Astrocyte (in vitro differentiated cells and primary cell): ENCODE measurements around the gene SLC16A12.

Source experiments
- EZH2 ChIP-seq: IDR thresholded peaks from 2 replicates; pipeline ENCODE4 v1.6.1; 2012; ENCODE audit warnings: mild to moderate bottlenecking, low read length, inconsistent platforms; ENCODE audit not compliant: insufficient read depth
- TF ChIP-seq, protein P1 (sequence below): IDR thresholded peaks from 2 replicates; pipeline ENCODE4 v1.5.1; 2011; ENCODE audit warnings: low read depth, mild to moderate bottlenecking, inconsistent platforms, low read length, moderate library complexity; ENCODE audit not compliant: insufficient read depth

DNA sequence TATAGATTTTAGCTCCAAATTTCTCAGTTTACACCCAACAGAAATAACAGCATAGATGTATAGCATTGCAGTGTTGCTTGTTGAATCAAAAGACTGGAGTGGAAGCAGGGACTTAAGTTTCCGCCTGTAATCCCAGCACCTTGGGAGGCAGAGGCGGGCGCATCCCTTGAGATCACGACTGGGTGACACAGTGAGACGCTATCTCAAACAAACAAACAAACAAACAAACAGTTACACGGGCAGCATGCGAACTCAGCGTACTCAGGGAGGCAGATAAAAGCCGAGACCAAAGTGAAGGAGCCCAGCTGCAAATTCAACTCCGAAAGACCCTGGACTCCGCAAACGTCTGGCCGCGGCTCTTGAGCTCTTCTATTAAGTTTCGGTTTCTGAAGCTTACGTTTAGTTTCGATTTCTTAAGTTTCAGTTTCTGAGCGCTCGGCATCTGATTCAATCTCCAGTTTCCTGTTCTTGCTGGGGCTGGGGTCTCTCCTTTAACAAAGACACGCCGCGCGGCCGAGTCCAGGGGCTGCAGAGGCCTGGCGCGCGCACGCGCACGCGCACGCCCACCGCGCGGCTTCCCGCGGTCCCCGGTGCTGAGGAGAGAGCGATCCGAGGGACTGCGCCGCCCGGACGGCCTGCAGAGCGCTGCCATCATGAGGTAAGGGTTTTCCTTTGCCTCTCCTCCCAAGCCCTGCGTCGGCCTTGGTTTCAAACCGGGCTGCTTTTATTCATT is 121.1 kb downstream of the SLC16A12 start, which contains the start of gene IFIT5:
- TF ChIP-seq, protein P1, sequence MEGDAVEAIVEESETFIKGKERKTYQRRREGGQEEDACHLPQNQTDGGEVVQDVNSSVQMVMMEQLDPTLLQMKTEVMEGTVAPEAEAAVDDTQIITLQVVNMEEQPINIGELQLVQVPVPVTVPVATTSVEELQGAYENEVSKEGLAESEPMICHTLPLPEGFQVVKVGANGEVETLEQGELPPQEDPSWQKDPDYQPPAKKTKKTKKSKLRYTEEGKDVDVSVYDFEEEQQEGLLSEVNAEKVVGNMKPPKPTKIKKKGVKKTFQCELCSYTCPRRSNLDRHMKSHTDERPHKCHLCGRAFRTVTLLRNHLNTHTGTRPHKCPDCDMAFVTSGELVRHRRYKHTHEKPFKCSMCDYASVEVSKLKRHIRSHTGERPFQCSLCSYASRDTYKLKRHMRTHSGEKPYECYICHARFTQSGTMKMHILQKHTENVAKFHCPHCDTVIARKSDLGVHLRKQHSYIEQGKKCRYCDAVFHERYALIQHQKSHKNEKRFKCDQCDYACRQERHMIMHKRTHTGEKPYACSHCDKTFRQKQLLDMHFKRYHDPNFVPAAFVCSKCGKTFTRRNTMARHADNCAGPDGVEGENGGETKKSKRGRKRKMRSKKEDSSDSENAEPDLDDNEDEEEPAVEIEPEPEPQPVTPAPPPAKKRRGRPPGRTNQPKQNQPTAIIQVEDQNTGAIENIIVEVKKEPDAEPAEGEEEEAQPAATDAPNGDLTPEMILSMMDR: no peak
- no peak for TF ChIP-seq EZH2
